NCI-H1092 (cell line): ENCODE results near the gene ANGPT4.
"Not testable (repeated sequence)": the region's sequence is repeated elsewhere in the genome, so short reads cannot be mapped to it uniquely, and the experiment has no call there.

Source experiments
- DNase-seq: peaks from one replicate; lab custom pipeline; 2025; lab: John Stamatoyannopoulos, UW

ANGPT4 gene

GRCh38 chr20:844473-845225, 71.5 kb downstream of the ANGPT4 start:
- peak; percentile 94 for DNase-seq

- no peak for DNase-seq
These were observed 72.2 kb downstream of the ANGPT4 start for GRCh38 chr20:843912-844311.

DNA sequence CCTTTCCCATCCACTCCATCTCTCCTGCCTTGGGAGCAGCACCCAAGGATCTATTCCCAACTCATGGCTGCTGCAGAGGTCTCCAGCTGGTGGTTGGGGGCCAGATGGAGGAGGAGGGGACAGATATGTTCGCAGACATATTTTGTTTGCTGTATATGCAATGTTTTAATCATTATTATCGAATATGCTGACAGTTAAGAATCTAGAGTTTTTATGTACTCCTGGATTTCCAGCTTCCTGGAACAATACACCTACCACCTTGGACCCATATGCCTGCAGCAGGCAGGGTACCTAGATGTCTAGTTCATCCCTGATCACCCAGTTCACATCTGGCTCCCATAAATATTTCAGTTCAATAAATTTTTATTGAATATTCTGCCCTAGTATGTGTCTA, 73.6 kb downstream of the ANGPT4 start:
- DNase-seq, result no peak

GRCh38 chr20:841568-842546, 74.3 kb downstream of the ANGPT4 start:
- DNase-seq, result no peak

DNA sequence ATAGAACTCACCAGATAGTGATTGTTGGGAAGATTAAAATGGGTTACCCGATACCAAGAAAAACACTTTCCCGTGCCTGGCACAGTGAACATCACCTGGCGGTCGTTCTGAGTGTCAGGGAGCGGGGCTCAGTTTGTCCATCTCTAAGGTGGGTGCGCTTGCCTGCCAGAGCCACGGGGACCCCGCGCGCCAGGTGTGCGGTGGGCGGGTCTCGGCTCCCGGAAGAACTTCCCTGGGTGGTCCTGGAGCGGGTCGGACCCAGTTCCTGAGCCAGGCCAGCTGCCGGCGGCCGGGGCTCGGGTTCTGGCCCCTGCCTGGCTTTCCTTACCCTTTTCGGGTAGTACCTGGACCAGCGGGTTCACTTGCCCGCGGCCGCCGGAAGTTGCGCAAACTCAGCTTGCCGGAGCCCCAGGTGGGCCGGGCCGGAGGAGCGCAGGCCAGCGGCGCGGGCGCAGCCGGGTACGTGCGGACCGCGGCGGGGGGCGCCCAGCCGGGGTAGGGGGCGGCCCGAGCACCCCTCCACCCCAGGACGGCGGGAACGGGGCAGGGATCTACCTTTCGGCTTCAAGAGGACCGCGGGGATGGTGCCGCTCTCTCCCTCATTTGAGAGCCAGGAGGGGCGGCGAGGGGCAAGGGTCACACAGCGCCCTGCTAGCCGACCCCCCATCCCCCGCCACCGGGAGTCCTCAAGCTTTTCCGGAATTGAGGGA, 75.1 kb downstream of the ANGPT4 start:
- DNase-seq, result no peak

DNA sequence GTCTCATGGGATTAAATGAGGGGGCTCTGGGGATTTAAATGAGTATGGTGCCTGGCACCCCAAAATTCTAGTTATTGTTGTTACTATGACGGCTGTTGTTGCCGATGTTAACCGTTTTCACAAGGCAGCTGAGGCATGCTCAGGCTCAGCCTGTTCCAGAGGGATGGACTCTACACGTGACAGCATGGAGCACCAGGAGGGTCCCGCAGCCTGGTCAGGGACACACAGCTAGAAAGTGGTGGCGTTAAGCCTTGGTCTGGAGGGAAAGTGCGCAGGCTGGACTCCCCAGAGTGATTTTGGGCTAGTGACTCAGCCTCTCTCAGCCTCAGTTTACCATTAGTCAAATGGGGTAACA, 75.7 kb downstream of the ANGPT4 start:
- DNase-seq, result no peak

DNA sequence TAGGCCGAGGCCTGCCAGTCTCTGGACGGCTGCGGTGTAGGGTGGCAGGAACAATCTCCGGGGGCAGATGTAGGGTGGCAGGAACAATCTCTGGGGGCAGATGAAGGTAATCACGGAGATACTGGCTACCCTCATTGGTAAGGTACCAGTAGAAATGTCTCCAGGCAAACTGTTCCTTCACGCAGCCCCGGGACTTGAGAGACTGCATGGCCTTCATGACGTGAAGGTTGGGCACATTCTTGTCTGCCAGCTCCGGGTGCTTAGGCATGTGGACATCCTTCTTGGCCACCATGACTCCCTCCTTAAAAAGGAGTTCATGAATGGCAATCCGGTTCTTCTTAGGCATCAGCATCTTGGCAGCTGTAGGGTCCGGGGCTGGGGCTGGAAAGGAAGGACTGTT, 76.5 kb downstream of the ANGPT4 start:
- no peak for DNase-seq

DNA sequence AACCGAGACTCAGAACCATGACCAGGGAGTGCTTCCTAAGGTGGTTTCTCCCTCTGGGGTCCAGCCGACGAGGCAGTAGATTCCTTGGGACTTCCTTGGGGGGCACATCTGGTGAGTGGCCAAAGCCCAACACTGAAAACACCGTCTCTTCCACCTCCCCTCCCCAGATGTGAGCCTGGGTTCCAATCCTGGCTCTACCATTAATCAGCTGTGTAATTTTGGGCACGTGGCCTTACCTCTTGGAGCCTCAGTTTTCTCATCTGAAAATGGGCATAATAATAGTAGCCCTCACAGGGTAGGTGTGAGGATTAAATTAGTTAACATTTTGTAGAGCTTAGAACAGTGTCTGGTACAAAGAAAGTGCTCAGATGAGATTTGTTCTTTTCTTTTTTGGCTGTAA, 77.1 kb downstream of the ANGPT4 start:
- DNase-seq, result no peak

GRCh38 chr20:836190-836589, 79.9 kb downstream of the ANGPT4 start:
- no peak for DNase-seq

GRCh38 chr20:835608-836045, 80.5 kb downstream of the ANGPT4 start:
- DNase-seq, result no peak

GRCh38 chr20:834151-834746, 81.9 kb downstream of the ANGPT4 start:
- DNase-seq, result no peak

GRCh38 chr20:833450-834150, 82.5 kb downstream of the ANGPT4 start, which contains the start of gene FAM110A:
Gene FAM110A (plus strand): TSS chr20:833715. CDS start chr20:844805, 11,090 bp downstream.
- peak; percentile 93 for DNase-seq

- DNase-seq, result no peak
These were observed 83.0 kb downstream of the ANGPT4 start for GRCh38 chr20:833121-833449.

- no peak for DNase-seq
These were observed 84.2 kb downstream of the ANGPT4 start for GRCh38 chr20:831956-832355.

- no peak for DNase-seq
These were observed 84.9 kb downstream of the ANGPT4 start for GRCh38 chr20:831251-831650.

GRCh38 chr20:830011-830521, 86.1 kb downstream of the ANGPT4 start:
- DNase-seq, result no peak

- no peak for DNase-seq
These were observed 86.6 kb downstream of the ANGPT4 start for GRCh38 chr20:829551-829950.

DNA sequence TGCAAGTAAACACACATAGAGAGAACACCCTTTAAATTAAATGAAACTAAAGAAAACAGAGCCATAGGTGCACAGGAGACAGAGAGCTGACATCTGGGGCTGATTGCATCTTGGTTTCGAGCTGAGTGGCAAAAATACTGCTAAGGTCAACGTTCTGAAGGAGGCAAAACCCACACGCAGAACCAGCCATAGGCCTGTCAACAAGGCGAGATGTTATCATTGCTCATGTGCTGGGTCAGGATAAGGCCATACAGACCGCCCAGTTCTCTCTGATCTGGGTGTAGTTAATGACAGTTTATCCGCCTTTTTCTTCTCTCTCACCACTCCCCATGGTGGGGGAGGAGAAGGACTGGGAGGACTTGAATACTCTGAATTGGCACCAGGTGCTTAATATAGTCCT, 87.1 kb downstream of the ANGPT4 start:
- DNase-seq, result no peak

- DNase-seq, result not testable (repeated sequence)
These were observed 88.2 kb downstream of the ANGPT4 start for GRCh38 chr20:827981-828380.

DNA sequence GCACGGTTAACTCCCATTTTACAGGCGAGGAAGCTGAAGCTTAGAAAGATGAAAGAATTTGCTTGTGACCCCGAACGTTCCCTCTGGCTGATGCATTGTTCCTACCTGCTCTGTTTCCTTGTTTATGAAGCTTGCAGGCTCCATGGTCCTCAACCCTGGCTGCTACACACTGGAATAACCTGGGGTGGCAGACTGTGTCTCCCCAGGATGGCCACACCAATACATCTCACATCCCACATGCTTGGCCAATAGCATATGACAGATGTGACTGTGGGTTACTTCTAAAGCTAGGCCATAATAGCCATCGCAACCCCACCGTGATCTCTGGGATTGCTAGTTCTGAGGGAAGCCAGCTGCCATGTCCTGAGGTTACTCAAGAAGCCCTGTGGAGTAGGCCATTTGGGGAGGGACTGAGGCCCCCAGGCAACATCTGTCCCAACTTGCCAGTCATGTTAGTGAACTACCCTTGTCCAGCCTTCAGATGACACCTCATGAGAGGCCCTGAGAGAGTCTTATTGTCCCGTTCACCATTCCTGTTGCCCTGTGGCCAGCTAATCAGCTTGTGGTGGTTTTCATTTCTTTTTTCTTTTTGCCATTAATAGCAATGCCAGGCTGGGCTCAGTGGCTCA, 89.3 kb downstream of the ANGPT4 start:
- no peak for DNase-seq
